ENCODE data around the gene RPL7L1.

DNA sequence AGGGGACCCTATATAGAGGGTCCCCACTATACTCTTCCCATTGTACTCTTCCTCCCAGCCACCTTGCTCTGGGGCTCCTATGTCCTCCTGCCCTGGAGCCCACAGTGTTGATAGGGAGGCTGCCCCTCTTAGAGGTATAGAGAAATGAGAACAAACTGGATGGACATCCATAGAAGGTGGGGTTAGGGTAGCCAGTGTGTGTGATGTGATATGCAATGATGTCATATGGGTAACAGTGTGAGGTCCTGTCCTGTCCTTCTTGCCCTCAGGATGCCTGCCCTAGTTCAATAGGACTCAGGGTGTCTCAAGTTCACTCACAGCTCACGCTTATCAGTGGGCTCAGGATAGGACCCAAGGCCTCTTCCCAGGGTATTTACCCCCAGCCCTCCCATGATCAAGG is 36.9 kb downstream of the RPL7L1 start:
- TF ChIP-seq CTCF (IDR thresholded peaks at IDR 0.05): no peak
- no peak for TF ChIP-seq POLR2A (IDR thresholded peaks at IDR 0.05)

Measured in thyroid gland (tissue), 4 donors.